Measurements from ENCODE around the gene SLIT3.
A peak's percentile ranks its signal among the peaks of the same experiment; 100 is the strongest.

The SLIT3 gene

GRCh38 chr5:169089343-169089742, 211.6 kb downstream of the SLIT3 start:
- Histone ChIP-seq H3K27ac (ENCODE audit: low read depth, low read length) (no peak overlapping the region), H3K27me3 (ENCODE audit: control insufficient read depth, low read length) (no peaks in the 10 kb centered on the region), H3K79me2 (ENCODE audit: control insufficient read depth, low read length) (no peaks in the 10 kb centered on the region), H3K4me1 (ENCODE audit: control insufficient read depth, low read length) (no peaks in the 10 kb centered on the region), H3F3A (ENCODE audit: control insufficient read depth, insufficient read depth) (no peaks in the 10 kb centered on the region), H3K9me3 (ENCODE audit: control insufficient read depth, insufficient read depth, low read length) (no peaks in the 10 kb centered on the region), H3K9me2 (replicated peaks; ENCODE audit: control insufficient read depth, low read length) (no peaks in the 10 kb centered on the region), H4K20me1 (ENCODE audit: control insufficient read depth, insufficient read depth, low read depth, low read length) (no peaks in the 10 kb centered on the region), H3K36me3 (ENCODE audit: control insufficient read depth, low read length) (no peaks in the 10 kb centered on the region), H3K4me3 (ENCODE audit: low read length) (no peak overlapping the region), H3K4me2 (ENCODE audit: low read length) (no peak overlapping the region)
- peak; percentile 17 for TF ChIP-seq CTCF (IDR thresholded peaks at IDR 0.05; ENCODE audit: low read depth, low read length, poor library complexity, severe bottlenecking)
- no peak for TF ChIP-seq EZH2phosphoT487 (IDR thresholded peaks at IDR 0.05; ENCODE audit: borderline replicate concordance, low read length)

DNA sequence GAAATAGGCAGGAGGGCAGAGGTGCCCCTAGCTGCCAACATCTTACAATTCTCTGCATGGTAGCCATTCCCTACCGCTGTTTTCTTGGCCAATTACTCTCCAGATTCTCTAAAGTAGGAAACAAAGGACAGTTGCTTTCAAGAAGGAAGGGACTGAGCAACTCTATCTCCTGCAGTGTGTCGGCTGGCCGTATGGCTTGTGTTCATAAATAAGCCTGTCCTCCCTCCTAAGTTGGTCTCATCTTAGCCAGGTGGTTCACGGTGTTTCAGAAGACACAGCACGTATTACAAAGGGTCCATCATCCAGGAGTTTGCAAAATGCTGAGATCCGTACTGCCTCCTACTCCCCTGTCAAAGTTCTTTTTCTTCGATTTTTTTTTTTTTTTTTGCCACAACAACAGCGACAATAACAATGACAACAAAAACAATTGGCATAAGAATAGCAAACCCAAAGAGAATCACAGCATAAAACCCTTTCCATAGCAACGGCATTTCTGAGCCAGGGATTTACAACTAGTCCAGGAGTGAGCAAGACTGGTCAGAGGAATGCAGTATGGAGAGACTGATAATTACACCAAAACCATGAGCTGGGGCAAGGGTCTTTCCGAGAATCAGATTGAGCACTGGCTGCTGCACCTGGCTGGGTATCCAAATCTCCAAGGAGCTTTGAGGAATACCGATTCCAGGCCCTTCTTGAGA, 212.8 kb downstream of the SLIT3 start:
- Histone ChIP-seq H3K9me2 (replicated peaks; ENCODE audit: control insufficient read depth, low read length) (no peaks in the 10 kb centered on the region), H3K4me1 (ENCODE audit: control insufficient read depth, low read length) (no peaks in the 10 kb centered on the region), H3K4me3 (ENCODE audit: low read length) (no peak overlapping the region), H3K36me3 (ENCODE audit: control insufficient read depth, low read length) (no peaks in the 10 kb centered on the region), H3F3A (ENCODE audit: control insufficient read depth, insufficient read depth) (no peaks in the 10 kb centered on the region), H3K9me3 (ENCODE audit: control insufficient read depth, insufficient read depth, low read length) (no peaks in the 10 kb centered on the region), H4K20me1 (ENCODE audit: control insufficient read depth, insufficient read depth, low read depth, low read length) (no peaks in the 10 kb centered on the region), H3K27ac (ENCODE audit: low read depth, low read length) (no peak overlapping the region), H3K79me2 (ENCODE audit: control insufficient read depth, low read length) (no peaks in the 10 kb centered on the region), H3K4me2 (ENCODE audit: low read length) (no peak overlapping the region), H3K27me3 (ENCODE audit: control insufficient read depth, low read length) (no peaks in the 10 kb centered on the region)
- TF ChIP-seq CTCF (IDR thresholded peaks at IDR 0.05; ENCODE audit: low read depth, low read length, poor library complexity, severe bottlenecking) (no peak), EZH2phosphoT487 (IDR thresholded peaks at IDR 0.05; ENCODE audit: borderline replicate concordance, low read length) (no peak)

GRCh38 chr5:169085636-169086035, 215.3 kb downstream of the SLIT3 start:
- TF ChIP-seq CTCF (IDR thresholded peaks at IDR 0.05; ENCODE audit: low read depth, low read length, poor library complexity, severe bottlenecking) (no peak), EZH2phosphoT487 (IDR thresholded peaks at IDR 0.05; ENCODE audit: borderline replicate concordance, low read length) (no peak)
- H4K20me1 ChIP-seq (ENCODE audit: control insufficient read depth, insufficient read depth, low read depth, low read length), result no peaks in the 10 kb centered on the region
- H3K79me2 ChIP-seq (ENCODE audit: control insufficient read depth, low read length), result no peaks in the 10 kb centered on the region
- no peaks in the 10 kb centered on the region for H3K27me3 ChIP-seq (ENCODE audit: control insufficient read depth, low read length)
- H3K36me3 ChIP-seq (ENCODE audit: control insufficient read depth, low read length), result no peaks in the 10 kb centered on the region
- no peaks in the 10 kb centered on the region for H3F3A ChIP-seq (ENCODE audit: control insufficient read depth, insufficient read depth)
- no peak overlapping the region for H3K4me3 ChIP-seq (ENCODE audit: low read length)
- H3K4me2 ChIP-seq (ENCODE audit: low read length), result no peak overlapping the region
- no peaks in the 10 kb centered on the region for H3K9me2 ChIP-seq (replicated peaks; ENCODE audit: control insufficient read depth, low read length)
- H3K4me1 ChIP-seq (ENCODE audit: control insufficient read depth, low read length), result no peaks in the 10 kb centered on the region
- no peaks in the 10 kb centered on the region for H3K9me3 ChIP-seq (ENCODE audit: control insufficient read depth, insufficient read depth, low read length)
- H3K27ac ChIP-seq (ENCODE audit: low read depth, low read length), result no peak overlapping the region

Data from DOHH2 (cell line).